Activated CD8-positive, alpha-beta memory T cell treated with anti-CD3 and anti-CD28 coated beads for 4 hours (primary cell): ENCODE results near the gene TMEM63B.
A peak's percentile ranks its signal among the peaks of the same experiment; 100 is the strongest.
"Not testable (repeated sequence)": the region's sequence is repeated elsewhere in the genome, so short reads cannot be mapped to it uniquely, and the experiment has no call there.

ENCODE experiments used
- DNase-seq, 2 donors: peaks; one replicate each; pipeline ENCODE4 v3.0.0-alpha.2; 2020; ENCODE audit warnings: low read depth in 2 of 2

TMEM63B gene

DNA sequence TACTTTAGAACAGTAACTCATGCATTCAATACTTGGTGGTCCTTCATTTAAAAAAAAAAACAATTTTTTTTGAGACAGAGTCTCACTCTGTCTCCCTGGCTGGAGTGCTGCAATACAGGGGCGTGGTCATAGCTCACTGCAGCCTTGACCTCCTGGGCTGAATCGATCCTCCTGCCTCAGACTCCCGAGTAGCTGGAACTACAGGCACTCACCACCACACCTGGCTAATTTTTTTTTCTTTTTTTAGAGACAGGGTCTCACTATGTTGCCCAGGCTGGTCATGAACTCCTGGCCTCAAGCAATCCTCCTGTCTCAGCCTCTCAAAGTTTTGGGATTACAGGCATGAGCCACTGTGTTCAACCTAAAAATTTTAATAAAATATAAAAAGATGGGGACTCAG, 17.2 kb downstream of the TMEM63B start:
- DNase-seq, result not testable (repeated sequence)

DNA sequence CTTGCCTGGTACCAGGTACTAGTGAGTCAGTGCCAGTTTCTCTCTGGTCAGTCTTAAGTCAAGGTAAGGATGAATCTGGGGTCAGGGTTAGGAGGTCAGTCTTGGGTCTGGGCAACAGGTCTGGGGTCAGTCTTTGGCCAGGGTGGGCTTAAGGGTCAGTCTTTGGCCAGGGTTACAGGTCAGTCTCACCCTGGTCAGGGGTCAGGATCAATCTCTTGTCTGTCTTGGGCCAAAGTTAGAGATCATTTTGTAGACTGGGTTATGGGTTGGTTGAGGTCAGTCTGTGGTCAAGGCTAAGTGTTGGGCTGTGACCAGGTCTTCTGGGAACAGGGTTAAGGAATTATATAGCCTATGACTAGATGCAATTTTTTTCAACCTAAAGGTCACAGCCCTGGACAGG, 18.5 kb downstream of the TMEM63B start:
- DNase-seq, result no peak

DNA sequence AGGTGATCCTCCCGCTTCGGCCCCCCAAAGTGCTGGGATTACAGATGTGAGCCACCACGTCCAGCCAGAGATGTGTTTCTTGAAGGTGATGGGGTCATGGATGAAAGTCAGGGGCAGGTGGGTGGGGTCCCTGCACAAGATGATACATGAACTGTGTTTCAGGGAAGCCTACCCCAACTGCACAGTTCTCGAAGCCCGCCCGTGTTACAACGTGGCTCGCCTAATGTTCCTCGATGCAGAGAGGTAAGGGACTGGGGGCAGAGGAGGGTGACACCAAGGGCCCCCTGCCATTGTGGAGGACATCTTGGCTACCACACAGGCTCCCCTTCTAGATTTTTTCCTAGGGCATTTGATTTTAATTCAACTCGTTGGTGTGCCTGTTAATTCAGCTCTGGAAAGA, 19.3 kb downstream of the TMEM63B start:
- no peak for DNase-seq

DNA sequence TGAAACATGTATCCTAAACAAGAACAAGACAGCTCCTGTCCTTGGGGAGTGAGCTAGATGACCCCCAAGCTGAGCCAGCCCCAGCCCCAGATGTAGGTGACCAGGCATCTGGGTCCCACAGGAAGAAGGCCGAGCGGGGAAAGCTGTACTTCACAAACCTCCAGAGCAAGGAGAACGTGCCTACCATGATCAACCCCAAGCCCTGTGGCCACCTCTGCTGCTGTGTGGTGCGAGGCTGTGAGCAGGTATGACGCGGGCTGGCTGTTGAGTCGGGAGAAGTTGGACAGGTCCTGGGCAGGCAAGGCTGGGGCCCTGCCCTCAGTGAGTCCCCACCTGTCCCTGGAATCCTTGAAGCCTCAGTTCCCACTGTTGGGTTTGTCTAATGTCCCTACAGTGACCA, 19.9 kb downstream of the TMEM63B start:
- no peak for DNase-seq

DNA sequence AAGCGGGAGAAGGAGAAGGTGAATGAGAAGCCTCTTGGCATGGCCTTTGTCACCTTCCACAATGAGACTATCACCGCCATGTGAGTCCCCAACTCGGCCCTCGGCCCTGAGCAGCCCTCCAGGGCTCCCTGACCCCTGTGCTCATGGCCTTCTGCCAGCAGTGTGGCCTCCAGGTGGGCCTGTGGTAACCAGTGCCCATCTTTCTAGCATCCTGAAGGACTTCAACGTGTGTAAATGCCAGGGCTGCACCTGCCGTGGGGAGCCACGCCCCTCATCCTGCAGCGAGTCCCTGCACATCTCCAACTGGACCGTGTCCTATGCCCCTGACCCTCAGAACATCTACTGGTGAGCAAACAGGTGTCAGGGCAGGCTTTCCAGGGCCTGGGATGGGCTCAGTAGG, 21.0 kb downstream of the TMEM63B start:
- no peak for DNase-seq

DNA sequence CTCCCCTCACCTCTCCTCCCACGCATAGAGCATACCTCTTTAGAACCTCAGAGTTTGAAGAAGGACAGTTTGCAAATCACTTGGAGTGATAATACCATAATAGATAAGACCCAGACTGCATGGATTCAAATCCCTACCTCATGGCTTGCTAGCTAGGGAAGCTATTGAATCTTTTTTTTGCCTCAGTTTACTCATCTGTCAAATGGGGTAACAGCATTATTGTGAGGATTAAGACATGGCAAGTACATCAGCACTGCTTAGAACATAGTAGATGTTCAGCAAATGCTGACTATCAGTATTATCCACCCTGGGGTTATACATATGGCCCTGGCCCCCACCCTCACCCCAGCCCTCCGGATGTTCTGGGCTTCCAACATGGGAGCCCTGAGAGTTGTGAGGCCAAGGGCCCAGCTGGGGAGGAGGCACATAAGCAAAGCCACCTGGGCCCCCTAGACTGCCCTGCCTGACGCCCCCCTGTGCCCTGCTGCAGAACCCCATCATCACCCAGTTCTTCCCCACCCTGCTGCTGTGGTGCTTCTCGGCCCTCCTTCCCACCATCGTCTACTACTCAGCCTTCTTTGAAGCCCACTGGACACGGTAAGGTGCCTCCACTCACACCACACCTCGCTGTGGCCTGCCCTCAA, 22.1 kb downstream of the TMEM63B start:
- DNase-seq, result no peak

DNA sequence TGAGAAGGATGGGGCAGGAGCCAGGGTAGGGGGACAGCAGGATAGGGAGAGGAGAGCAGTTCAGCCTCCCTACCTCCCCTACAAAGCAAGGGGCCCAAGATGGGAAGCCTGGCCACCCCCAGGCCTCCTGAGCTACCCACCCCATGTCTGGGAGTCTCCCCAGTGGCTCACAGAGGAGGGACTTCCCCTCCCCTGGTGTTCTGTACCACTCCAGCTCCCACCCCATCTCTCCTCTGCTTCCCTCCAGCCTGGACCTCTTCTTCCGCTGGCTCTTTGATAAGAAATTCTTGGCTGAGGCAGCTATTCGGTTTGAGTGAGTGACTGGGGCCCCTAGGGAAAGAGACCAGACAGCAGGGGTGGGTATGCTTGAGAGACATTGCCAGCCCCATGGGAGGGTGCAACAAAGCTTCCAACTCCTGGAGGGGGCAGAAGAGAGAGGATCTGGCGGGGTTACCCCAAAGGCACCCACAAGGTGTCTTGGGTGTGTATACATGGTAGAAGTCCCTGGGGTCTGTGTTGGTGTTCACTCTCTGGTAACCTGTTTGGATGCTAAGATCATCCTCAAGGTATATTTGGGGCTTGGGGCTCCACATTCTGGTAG, 23.1 kb downstream of the TMEM63B start:
- DNase-seq, result no peak

DNA sequence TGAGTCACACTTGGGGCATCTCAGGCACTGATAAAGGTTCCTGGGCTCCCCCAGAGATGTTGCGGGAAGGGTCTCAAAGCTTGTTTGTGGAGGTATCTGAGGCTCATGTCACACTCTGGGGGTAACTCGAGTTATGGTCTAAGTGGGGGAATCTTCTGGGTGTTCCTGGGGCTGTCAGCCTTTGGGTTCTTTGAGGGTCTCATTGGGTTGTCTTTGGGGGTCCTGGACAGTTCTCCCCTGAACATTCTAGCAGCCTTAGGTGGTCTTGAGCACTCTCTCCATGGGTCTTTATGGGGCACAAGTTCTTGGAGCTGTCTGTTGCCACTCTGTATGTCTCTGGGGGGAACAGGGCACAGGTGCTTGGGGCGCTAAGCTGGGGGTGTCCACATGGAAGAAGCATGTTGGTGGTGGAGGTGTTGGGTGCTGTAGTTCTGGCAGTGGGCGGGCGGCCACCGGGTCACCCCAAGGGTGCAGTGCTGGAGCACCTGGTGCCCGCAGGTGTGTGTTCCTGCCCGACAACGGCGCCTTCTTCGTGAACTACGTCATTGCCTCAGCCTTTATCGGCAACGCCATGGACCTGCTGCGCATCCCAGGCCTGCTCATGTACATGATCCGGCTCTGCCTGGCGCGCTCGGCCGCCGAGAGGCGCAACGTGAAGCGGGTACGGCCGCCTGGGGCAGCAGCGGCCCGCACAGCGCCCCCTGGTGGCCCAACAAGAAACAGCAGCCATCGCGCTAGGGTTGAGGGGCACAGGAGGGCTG, 24.2 kb downstream of the TMEM63B start:
- DNase-seq, result peak; percentile 53 to 59

DNA sequence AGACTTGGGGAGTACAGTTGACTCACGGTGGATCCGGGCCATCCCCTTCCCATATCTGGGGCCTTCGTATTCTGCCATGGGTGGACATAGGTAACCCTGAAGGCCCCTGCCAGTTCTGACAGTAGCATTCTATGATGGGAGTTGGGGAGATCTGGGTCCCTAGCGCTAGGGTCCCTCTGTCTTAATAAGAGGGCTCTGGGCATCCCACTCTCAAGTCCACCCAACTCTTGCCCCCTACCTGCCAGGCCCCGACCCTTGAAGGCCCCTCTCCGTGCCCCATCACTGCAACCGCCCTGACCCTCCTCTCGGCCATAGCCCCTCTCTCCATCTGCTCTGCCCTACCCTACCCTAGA, 24.7 kb downstream of the TMEM63B start:
- DNase-seq, result no peak

DNA sequence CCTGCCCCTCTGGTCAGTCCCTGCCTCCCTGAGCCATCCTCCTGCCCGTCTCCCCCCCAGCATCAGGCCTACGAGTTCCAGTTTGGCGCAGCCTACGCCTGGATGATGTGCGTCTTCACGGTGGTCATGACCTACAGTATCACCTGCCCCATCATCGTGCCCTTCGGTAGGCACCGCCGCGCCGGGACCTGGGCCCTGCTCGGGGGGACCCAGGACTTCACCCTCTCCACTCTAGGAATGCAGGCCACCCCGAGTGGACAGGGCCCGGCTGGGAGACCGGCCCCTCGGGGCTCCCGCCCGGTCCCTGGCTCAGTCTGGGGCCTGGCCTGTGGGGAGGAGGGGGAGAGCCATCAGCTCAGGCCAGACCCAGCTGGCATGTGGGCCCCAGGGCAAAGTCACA, 25.2 kb downstream of the TMEM63B start:
- no peak for DNase-seq

DNA sequence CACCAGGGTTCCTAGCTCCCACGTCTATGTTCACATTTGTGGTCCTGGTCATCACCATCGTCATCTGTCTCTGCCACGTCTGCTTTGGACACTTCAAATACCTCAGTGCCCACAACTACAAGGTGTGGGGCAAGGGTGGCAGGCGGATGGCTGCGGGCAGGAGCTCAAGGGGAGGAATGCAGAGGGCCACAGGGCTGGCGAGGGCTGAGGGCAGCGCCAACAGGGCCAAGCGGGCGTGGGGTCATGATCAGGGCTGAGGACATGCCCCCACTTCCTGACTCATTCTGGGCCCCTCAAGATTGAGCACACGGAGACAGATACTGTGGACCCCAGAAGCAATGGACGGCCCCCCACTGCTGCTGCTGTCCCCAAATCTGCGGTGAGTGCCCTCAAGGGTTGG, 26.7 kb downstream of the TMEM63B start:
- DNase-seq, result no peak

DNA sequence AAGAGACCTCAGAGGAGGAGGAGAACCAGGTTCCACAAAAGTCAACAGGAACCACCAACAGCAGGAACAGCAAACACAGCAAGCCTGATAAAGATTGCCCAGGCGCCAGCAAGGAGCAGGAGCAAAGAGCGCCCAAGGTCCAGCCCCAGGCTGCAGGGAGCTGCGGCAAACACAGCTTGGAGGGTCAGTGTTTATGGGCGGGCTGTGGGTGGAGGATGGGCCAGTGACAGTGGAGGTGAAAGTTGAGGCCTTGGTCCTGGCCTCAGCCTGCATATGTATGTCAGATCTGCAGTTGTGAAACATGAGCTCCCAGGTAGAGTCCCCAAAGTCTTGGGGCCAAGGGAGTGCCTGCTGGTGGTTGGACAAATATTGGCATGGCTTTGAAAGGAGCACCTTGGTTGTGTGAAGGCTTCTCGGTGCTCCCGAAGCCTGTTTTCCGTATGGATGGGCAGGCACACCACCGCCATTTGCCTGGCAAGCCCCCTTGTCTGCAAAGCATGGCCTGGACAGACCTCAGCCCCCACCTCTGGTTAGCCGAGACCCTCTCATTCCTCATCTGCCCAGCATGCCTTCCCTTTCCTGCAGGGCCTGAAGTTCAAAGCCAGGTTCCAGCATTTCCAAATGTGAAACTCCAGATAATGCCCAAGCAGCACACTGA, 29.3 kb downstream of the TMEM63B start:
- no peak for DNase-seq

DNA sequence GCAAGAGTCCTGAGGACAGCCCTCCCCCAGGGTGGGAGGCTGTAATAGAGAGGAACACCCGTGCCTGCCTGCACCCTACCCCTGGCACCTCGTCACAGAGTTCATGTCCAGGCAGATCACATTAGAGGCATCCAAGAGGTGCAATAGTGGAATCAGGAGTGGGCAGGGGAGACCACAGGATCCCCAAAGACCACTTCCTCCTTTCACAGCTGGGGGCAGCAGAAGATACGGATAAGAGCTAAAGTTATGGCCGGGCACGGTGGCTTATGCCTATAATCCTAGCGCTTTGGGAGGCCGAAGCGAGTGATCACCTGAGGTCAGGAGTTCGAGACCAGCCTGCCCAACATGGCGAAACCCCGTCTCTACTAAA, 29.8 kb downstream of the TMEM63B start:
- no peak for DNase-seq

DNA sequence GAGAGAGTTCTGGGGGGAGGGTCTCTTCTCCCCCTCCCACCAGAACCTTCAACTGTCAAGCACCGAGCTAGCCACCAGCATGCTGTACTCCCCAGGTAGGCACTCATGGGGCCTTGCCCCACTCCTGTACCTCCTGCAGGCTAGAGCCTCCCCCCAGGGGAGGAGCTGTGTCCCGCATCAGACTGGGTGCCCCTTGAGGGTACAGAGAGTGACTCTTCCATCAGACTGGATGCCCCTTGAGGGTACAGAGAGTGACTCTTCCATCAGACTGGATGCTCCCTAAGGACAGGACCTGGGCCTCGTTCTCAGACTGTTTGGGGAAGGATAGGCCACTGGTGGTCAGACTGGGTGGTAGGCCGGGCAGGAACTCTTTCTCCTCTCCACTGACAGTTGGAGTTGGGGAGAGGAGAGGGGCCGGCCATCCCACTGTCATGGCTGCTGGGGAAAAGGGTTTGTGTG, 31.4 kb downstream of the TMEM63B start, which contains the start of gene CAPN11:
Gene CAPN11, plus strand, starts transcription at position 51 of the 459 bp plus-strand sequence. Its CDS starts 29 bp downstream, at position 80.
- no peak for DNase-seq

DNA sequence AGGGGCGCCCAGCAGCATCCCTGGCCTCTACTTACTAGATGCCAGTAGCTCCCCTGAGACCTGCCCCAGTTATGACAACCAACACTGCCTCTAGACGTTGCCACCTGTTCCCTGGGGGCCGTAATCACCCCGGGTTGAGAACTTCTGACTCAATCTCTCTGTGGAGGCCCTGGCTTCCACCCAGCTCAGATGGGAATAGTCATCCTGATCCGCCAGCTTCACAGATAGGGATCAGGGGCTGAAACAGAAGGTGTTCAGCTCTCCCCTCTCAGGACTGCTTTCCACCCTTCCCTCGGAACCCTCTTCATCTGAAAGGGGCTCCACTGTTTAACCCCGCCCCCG, 34.6 kb downstream of the TMEM63B start:
- DNase-seq, result no peak

DNA sequence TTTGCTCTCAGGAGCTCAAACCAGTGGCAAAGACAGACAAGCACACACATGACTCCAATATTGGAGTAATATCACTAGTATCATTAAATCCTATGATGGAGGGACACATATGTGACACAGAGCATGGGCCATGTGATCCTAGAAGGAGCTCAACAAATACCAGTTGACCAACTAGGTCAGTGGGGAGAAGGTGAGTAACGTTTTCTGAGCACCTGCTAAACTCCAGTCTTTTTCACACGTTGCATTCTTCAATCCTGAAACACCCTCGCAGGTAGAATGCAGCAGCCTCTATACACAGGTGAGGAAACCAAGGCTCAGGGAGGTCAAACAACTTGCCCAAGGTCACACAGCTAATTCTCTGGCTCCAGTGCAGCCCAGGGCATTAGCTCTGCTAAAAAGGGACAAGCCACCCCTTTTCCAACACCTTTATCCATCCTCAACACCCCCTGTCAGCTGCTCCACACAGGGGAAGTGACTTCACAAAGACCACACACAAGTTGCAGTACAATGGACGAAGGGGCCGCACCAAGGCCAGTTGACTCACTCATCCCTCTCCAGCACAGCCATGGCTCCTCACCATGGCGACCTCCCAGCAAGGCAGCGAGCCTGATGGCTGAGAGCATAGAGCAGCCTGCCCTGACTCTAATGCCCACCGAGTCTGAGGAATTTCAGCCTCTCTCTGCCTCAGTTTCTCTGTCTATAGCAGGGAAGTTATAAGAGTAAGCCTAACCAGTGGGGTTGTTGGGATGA, 35.7 kb downstream of the TMEM63B start:
- DNase-seq, result no peak

DNA sequence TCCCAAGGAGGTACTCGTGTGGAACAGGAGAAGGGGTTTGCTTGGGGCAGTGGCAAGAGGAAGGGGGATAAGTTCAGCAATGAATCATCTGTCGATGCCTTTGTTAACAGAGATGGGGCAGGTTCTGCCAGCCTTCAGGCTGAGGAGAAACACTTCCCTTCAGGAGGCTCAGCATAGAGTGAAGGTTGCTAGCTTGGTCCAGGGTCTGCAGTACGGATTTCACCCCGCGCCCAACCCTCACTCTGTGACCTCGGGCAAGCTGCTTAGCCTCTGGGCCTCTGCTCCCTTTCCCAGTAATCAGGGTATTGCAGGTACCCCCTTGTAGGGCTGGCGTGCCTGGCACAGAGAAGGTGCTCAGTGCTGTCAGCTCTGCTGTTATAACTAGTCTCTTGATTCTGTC, 38.8 kb downstream of the TMEM63B start:
- DNase-seq, result no peak

DNA sequence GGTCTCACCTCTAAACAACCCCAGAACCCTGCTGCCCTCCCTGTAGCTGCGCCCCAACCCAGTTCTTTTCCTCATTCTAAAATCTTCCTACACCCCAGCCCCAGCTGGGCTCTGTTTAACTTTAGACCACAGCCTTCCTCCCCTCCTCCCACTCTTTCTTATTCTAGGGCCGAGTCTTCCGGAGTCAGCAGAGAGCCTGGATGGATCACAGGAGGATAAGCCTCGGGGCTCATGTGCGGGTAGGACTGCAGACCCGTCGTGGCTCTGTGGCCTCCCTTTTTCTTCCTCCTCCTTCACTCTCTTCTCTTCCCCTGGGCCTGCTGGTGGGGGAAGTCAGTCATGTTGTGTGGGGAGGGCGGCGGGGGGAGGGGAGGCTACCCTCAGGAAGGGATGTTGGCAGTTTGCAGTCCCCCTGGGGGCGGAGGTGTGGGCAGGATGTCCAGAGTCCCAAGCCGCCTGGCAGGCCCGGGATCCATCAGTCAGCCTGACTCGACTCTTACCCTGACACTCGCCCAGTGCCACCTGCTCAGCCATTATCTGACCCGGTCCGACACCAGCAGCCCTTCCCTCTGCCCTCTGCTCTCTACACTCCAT, 39.3 kb downstream of the TMEM63B start:
- DNase-seq, result no peak

DNA sequence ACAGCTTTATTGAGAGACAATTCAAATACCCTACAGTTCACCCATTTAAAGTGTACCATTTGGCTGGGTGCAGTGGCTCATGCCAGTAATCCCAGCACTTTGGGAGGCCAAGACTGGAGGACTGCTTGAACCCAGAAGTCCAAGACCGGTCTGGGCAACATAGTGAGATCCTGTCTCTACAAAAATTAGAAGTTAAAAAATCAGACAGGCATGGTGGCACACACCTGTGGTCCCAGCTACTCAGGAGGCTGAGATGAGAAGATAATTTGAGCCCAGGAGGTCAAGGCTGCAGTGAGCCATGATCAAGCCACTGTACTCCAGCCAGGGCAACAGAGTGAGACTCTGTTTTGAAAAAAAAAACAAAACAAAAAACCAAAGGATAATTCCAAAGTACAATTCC, 40.2 kb downstream of the TMEM63B start:
- no peak for DNase-seq

DNA sequence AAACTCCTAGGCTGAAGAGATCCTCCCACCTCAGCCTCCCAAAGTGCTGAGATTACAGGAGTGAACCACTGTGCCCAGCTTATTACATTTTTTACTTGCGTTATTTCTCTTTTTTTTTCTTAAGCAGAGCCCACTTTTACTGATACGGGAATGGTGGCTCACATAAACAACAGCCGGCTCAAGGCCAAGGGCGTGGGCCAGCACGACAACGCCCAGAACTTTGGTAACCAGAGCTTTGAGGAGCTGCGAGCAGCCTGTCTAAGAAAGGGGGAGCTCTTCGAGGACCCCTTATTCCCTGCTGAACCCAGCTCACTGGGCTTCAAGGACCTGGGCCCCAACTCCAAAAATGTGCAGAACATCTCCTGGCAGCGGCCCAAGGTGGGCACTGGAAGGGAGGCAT, 41.8 kb downstream of the TMEM63B start:
- DNase-seq, result no peak

DNA sequence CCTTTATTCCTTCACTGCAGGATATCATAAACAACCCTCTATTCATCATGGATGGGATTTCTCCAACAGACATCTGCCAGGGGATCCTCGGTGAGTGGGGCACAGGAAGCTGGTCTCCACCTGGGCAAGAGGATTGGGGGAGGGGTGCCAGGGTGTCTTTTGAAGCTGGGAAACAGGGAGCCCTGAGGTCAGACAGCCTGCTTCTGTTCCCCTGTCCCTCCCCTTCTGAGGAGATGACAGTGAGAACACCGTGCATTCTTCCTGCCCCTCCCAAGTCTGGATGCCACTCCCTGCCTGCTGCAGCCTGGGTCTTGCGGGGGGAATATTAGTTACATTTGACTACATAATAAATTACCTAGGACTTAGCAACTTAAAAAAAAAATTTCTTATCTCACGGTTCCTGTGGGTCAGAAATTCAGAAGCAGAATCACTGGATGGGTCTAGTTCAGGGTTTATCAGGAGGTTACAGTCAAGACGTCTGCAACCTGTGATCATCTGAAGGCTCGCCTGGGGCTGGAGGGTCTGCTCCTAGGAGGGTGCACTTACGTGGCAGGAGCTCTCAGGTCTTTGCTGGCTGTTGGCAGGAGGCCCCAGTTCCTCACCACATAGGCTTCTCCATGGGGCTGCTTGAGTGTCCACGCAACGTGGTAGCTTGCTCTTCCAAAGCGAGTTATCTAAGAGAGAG, 42.7 kb downstream of the TMEM63B start:
- DNase-seq, result no peak
